Ovary (tissue), 9 donors: ENCODE data around the gene MCM5. TPM values are rescaled to one million over a fixed set of nuclear protein-coding genes. Genes with fewer than 3 reads are reported as not detected.
"Not testable (repeated sequence)": the region's sequence is repeated elsewhere in the genome, so short reads cannot be mapped to it uniquely, and the experiment has no call there.

Experiments
- DNase-seq, 5 donors: peaks; one replicate each; pipeline ENCODE4 v3.0.0-alpha.2; 2019 to 2020
- H3K27ac ChIP-seq, 2 donors: fragments of 200-600 bp; one replicate each; pipeline versions ENCODE4 v1.5.1 to v1.8.0; 2019 to 2022
- H3K27me3 ChIP-seq: fragments of 200-600 bp; one replicate; pipeline ENCODE4 v1.8.0; 2022
- H3K36me3 ChIP-seq: fragments of 200-600 bp; sonication (generic); one replicate; pipeline ENCODE4 v1.5.1; 2019
- H3K4me1 ChIP-seq: one replicate; pipeline ENCODE4 v1.8.1; 2013; ENCODE audit warnings: mild to moderate bottlenecking, moderate library complexity; ENCODE audit not compliant: insufficient read depth
- H3K4me3 ChIP-seq: fragments of 200-600 bp; sonication (generic); one replicate; pipeline ENCODE4 v1.5.1; 2017
- H3K9me3 ChIP-seq, 2 donors: fragments of 200-600 bp in 1 of 2; sonication (generic) in 1 of 2; one replicate each; pipeline versions ENCODE4 v1.5.1 to v1.8.1; 2013 to 2019; ENCODE audit warnings: mild to moderate bottlenecking in 1 of 2, moderate library complexity in 1 of 2
- EP300 ChIP-seq: sonication (generic); formaldehyde crosslinking; IDR thresholded peaks from one replicate; pipeline ENCODE4 v1.6.1; 2017; ENCODE audit warnings: antibody characterized with exemption
- POLR2A ChIP-seq: fragments of 450-650 bp; IDR thresholded peaks from one replicate; pipeline ENCODE4 v1.6.1; 2017; ENCODE audit warnings: antibody characterized with exemption, mild to moderate bottlenecking, moderate library complexity
- WGBS, 3 donors: extraction: QIAGEN DNeasy Blood & Tissue Kit in 1 of 3; methylation state at CpG; one replicate each; pipeline versions ENCODE4 v1.1.5 to v1.1.7; 2013 to 2017; 5-methylcytosine and 5-hydroxymethylcytosine counted together
- intact Hi-C, 4 donors: fragments of 100-400 bp; cut with DNase I; formaldehyde crosslinking; loops; one replicate each; pipeline versions ENCODE4 v1.11.0 to v1.15.1; 2022 to 2023
- polyA plus RNA-seq, 2 donors: library from polyadenylated mRNA; stranded (reverse); fragments of 200-250 nt in 1 of 2; fragments of 350-450 nt in 1 of 2; fragmentation: Illumina TruSeq in 1 of 2; extraction: RNeasy Lipid Tissue Mini Kit (QIAGEN cat#74804) in 1 of 2; gene quantifications; one replicate each; pipeline ENCODE4 v1.2.3, GENCODE V29; 2013 to 2014
- total RNA-seq, 7 donors: library from RNA; depleted of rRNA in 2 of 7; stranded (reverse); fragments of >200 nt in 2 of 7; fragmentation: NEBNext Ultra II Directional in 3 of 7; extraction: Animal tissue kit (Norgen Biotek cat#: 25700) in 3 of 7; gene quantifications; one replicate each; pipeline versions ENCODE4 v1.1.0 to v1.2.4, GENCODE V29; 2016 to 2023
- TF ChIP-seq, protein P1 (sequence below), 3 donors: fragments of 450-650 bp in 2 of 3; fragments of 200-600 bp in 1 of 3; IDR thresholded peaks; one replicate each; pipeline versions ENCODE4 v1.5.1 to v1.8.0; 2016 to 2022; ENCODE audit warnings: antibody characterized with exemption in 3 of 3, mild to moderate bottlenecking in 1 of 3
- donor health status: DM: no; HTN: no; CAD: no; lungs with moderate emphysema.
- donor health status: DM: no; HTN: no; CAD: no.
- donor health status: Bipolar disorder and iron deficiency.
- donor health status: DM: yes; HTN: yes; CAD: no.
- donor health status: DM: no; HTN: no; CAD: no.
- donor health status: DM: yes; HTN: yes; CAD: no.

Gene MCM5
- total and polyA plus RNA-seq, 9 donors, result 6.6 to 42.5 (median 39.1) TPM

- Histone ChIP-seq H3K36me3 (no peaks in the 10 kb centered on the region), H3K9me3 (no peaks in the 10 kb centered on the region), H3K4me1 (peaks cover 7% of the 10 kb centered on the region), H3K4me3 (no peak overlapping the region), H3K27ac (no peak overlapping the region), H3K27me3 (no peaks in the 10 kb centered on the region)
- WGBS, 3 donors, result 78 to 83% (median 80%) methylated on average over 9 of the region's 9 CpGs
- peak in 1 of 5 donors; percentile 25 for DNase-seq
- intact Hi-C loops, result no loop called here
- no peak for TF ChIP-seq POLR2A
- no peak for TF ChIP-seq EP300
- TF ChIP-seq, protein P1, sequence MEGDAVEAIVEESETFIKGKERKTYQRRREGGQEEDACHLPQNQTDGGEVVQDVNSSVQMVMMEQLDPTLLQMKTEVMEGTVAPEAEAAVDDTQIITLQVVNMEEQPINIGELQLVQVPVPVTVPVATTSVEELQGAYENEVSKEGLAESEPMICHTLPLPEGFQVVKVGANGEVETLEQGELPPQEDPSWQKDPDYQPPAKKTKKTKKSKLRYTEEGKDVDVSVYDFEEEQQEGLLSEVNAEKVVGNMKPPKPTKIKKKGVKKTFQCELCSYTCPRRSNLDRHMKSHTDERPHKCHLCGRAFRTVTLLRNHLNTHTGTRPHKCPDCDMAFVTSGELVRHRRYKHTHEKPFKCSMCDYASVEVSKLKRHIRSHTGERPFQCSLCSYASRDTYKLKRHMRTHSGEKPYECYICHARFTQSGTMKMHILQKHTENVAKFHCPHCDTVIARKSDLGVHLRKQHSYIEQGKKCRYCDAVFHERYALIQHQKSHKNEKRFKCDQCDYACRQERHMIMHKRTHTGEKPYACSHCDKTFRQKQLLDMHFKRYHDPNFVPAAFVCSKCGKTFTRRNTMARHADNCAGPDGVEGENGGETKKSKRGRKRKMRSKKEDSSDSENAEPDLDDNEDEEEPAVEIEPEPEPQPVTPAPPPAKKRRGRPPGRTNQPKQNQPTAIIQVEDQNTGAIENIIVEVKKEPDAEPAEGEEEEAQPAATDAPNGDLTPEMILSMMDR (IDR thresholded peaks at IDR 0.05), result no peak
These were observed 65.3 kb downstream of the MCM5 start for GRCh38 chr22:35465109-35465701.

DNA sequence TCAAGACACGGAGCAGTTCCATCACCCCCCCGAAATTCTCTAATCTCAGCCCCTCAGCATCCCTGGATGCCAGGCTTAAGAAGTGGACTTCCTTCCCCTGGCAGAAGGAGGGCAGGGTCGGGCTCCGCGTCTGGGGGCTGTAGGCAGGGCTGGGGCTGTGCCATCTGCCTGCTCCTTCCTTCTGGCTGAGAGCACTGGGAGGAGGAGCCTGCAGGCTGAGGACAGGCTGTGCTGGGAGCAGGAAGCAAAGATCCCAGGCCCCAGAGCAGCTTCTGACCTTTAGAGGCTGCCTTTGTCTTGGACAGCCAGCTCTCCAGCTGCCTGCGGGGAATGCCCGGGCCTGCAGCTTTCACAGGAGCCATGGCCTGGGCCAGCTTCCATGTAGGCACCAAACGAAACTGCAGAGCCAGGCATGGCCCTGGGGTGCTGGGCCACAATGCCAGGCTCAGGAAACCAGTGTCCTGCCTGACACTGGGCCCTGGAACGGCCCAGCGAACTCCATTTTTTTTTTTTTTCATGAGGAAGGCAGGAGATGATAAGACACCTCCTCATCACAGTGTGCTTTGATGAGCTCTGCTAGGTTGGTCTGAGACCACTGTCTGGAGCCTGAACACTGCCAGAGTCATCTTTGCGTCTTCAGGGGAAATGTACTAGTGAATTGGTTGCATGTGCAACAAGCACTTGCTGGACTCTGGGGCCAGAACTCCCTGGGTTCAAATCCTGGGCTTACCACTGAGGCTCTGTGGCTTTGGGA is 67.9 kb downstream of the MCM5 start:
- H3K4me3 ChIP-seq, result no peak overlapping the region
- no peak for TF ChIP-seq POLR2A
- TF ChIP-seq EP300, result no peak
- TF ChIP-seq, protein P1 (IDR thresholded peaks at IDR 0.05), result no peak
- intact Hi-C loops, result no loop called here
- no peaks in the 10 kb centered on the region for H3K36me3 ChIP-seq
- H3K27me3 ChIP-seq, result no peaks in the 10 kb centered on the region
- no peaks in the 10 kb centered on the region for H3K9me3 ChIP-seq
- peaks cover 7% of the 10 kb centered on the region for H3K4me1 ChIP-seq
- DNase-seq, result peak; percentile 67 to 83 (median 75)
- 14 to 16% (median 15%) methylated on average over 11 of the region's 11 CpGs for WGBS, 3 donors
- peak overlapping the region in 1 of 2 donors; percentile 45 for H3K27ac ChIP-seq

GRCh38 chr22:35470903-35471321 is 71.0 kb downstream of the MCM5 start:
- Histone ChIP-seq H3K9me3 (no peaks in the 10 kb centered on the region), H3K4me1 (peaks cover 7% of the 10 kb centered on the region), H3K27me3 (no peaks in the 10 kb centered on the region), H3K36me3 (no peaks in the 10 kb centered on the region), H3K4me3 (no peak overlapping the region), H3K27ac (no peak overlapping the region)
- TF ChIP-seq POLR2A, result no peak
- TF ChIP-seq, protein P1 (IDR thresholded peaks at IDR 0.05), result no peak
- no peak for TF ChIP-seq EP300
- 93 to 96% (median 94%) methylated on average over 6 of the region's 6 CpGs for WGBS, 3 donors
- DNase-seq, result no peak
- intact Hi-C loops, result no loop called here

DNA sequence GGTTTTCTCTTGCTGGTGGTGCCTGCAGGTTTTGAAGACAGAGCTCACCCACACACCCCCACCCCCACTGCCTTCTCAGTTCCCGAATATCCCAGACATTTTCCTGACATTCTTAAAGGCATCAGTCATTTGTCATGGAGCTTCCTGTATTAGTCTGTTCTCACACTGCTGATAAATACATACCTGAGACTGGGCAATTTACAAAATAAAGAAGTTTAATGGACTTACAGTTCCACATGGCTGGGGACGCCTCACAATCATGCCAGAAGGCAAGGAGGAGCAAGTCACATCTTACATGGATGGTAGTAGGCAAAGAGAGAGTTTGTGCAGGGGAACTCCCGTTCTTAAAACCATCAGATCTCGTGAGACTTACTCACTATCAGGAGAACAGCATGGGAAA is 71.6 kb downstream of the MCM5 start:
- H3K36me3 ChIP-seq, DNase-seq, intact Hi-C loops, H3K4me3 ChIP-seq, H3K9me3 ChIP-seq, H3K4me1 ChIP-seq, H3K27me3 ChIP-seq, H3K27ac ChIP-seq: not testable (repeated sequence)
- 85 to 88% (median 87%) methylated on average over 4 of the region's 4 CpGs for WGBS, 3 donors

DNA sequence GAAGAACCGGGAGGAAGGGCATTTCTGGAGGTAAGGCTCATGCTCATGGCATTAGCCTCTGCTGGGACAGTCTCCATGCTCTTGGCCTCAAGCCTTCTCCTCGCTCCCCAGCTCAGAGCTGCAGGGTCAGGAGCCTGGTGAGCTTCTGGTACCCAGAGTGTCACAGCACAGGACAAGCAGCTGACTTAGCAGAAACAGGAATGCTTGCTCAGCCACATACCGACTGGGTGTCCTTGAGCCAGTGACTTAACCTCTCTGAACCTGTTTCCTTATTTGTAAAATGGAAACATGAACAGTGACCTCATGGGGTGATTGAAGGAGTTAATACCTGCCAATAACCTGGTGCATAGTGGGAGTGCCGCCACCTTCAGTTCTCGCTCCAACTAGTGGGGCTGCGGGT is 72.5 kb downstream of the MCM5 start:
- Histone ChIP-seq H3K36me3 (no peaks in the 10 kb centered on the region), H3K4me1 (peaks cover 7% of the 10 kb centered on the region), H3K27ac (no peak overlapping the region), H3K9me3 (no peaks in the 10 kb centered on the region), H3K27me3 (no peaks in the 10 kb centered on the region), H3K4me3 (no peak overlapping the region)
- intact Hi-C loops, result no loop called here
- no peak for TF ChIP-seq POLR2A
- TF ChIP-seq, protein P1 (IDR thresholded peaks at IDR 0.05), result no peak
- TF ChIP-seq EP300, result no peak
- WGBS, 3 donors, result 82 to 85% (median 84%) methylated on average over 6 of the region's 6 CpGs
- DNase-seq, result no peak
